Activated CD4-positive, alpha-beta T cell treated with anti-CD3 and anti-CD28 coated beads for 48 hours (primary cell): Measurements from ENCODE around the gene KCNMB2.

ENCODE experiments used
- DNase-seq: peaks from one replicate; pipeline ENCODE4 v3.0.0-alpha.2; 2020

The KCNMB2 gene

GRCh38 chr3:178658694-178659325 lies 122.6 kb downstream of the KCNMB2 start:
- DNase-seq = no peak

DNA sequence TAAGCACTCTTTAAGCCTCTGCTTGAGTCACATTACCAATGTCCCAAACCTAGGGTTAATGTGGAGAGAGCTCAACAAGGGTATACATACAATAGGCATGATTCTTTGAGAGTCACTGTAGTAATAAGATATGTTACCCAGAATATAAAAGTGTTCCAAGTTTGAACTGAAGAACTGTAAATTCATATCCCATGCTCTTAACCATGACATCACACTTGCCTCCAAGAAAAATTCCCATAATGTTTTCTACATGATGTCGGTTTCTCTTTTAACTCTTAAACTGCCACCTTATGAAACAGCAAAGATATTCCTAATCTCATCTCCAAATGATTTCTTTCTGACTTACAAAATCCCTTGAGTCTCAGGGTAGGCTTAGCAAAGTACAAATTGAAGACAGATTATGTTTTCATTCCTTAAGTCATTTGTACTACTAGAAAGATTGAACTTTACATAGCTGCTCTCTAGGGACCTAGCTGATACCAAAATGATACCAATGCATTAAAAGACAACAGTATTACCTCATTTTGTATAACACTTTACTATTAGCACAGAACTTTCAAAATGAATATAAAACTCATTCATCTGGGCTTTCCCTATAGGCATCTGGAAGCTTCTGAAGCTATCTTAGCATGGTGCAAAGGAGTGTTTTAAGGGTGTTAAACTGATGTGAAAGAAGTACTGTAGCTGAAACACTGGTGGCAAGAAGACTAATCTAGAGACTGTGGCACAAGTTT lies 127.1 kb downstream of the KCNMB2 start:
- DNase-seq = no peak

- no peak for DNase-seq
Observed at GRCh38 chr3:178665747-178666146, 129.5 kb downstream of the KCNMB2 start.

DNA sequence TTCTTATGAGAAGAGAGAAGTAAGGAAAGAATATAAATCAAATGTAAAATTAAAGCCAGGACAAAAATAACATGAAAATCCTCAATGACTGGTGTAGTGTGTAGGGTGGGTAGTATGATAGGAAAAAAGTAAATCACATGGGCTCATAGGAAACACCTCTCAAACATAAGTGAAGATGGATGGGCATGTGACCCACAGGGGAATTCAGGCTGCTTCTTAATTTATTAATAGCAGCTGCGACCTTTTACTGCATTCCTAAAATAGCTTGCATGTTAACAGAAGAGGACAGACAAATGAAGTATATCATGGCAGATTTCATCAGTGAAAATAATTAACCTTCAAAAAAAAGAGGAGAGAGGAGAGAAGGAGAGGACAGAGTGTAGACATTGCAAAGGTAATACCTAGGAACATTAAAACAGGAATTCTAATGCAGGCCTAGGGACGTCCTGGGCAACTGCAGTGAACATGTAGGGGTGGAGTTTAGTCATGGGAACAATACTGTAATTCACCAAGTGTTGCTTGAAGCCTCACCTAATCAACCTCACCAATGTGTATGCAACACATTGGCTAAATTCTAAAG lies 132.9 kb downstream of the KCNMB2 start:
- no peak for DNase-seq

GRCh38 chr3:178669758-178670157 lies 133.5 kb downstream of the KCNMB2 start:
- DNase-seq = no peak

DNA sequence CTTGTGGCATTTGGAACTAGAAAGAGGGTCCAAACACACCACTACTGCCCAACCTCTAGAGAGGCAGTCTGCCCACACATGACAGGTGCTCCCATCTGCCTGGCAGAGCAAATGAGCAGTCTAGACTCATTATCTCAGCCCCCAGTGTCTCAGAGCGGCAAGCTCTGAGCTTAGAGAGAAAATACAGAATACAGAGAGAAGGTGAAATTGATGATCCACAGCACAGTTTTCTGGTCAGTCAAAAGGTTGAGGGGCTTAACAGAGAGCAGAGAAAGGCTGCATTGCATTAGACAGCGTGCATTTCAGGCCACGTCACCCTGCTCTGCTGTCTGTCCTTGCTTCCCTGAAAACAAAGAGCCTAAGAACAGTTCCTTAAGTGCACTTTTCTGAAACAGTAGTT lies 135.1 kb downstream of the KCNMB2 start:
- DNase-seq = no peak

DNA sequence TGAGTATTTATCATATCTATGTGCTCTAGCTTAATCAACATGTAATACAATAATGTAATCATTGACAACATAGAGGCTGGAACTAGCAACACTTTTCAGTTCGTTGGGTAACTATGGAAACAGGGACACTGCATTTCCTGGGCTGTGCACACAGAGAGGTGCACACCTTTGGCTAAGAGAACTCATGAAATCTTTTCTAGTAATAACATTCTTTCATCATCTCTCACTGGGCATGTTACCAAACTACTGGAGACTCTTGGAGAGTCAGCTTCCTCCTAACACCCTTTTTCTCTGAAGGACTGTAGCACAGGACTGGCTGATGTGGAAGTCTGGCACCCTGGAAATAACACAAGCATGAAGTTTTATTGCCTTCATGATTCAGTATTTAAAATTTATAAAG lies 135.6 kb downstream of the KCNMB2 start:
- no peak for DNase-seq

- no peak for DNase-seq
Observed at GRCh38 chr3:178672275-178672674, 136.0 kb downstream of the KCNMB2 start.

- DNase-seq = no peak
Observed at GRCh38 chr3:178673529-178673928, 137.3 kb downstream of the KCNMB2 start.

- no peak for DNase-seq
Observed at GRCh38 chr3:178676077-178676476, 139.8 kb downstream of the KCNMB2 start.

DNA sequence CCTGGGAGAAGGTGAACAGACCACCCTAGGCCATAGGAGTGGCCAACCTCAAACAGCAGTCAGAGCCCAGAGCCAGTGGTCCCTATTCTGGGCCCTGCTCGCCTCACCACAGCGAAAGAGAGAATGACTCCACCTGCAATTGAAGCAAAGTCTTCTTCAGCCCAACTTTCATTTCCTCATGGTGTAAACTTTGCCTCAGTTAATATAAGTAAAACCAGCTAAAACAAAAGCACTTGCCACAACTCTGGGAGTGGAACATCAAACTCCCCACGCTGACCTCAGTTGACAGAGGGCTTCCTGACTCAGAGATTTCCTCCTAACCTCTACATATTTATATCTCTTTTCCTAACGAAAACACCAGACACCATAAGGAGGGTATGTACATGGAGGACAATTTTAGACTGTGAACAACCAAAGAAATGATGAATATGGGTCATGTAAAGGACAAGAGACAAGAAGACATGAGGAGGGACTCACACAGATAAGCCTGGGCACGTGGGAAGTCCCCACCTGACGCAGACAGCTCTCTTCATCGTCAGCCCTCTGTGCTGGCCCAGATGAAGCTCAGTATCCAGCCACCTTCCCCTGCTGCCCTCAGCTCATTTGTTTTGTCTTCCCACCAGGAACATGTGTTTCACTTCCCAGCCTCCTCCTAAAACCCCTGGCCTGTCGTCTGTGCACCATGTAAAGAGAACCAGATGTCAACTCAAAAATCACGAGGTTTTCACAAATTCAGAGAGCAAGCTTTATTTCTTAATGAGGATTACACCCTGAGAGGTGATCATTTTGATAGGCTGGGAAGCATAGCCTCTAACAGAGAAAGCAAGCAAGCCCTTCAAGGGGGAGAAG lies 140.9 kb downstream of the KCNMB2 start:
- DNase-seq = no peak

GRCh38 chr3:178677961-178678360 lies 141.7 kb downstream of the KCNMB2 start:
- no peak for DNase-seq

- DNase-seq = no peak
Observed at GRCh38 chr3:178680037-178680436, 143.8 kb downstream of the KCNMB2 start.

- DNase-seq = no peak
Observed at GRCh38 chr3:178680489-178680888, 144.3 kb downstream of the KCNMB2 start.

- peak; percentile 6 for DNase-seq
Observed at GRCh38 chr3:178684881-178685590, 148.8 kb downstream of the KCNMB2 start.

- no peak for DNase-seq
Observed at GRCh38 chr3:178685591-178685906, 149.3 kb downstream of the KCNMB2 start.

DNA sequence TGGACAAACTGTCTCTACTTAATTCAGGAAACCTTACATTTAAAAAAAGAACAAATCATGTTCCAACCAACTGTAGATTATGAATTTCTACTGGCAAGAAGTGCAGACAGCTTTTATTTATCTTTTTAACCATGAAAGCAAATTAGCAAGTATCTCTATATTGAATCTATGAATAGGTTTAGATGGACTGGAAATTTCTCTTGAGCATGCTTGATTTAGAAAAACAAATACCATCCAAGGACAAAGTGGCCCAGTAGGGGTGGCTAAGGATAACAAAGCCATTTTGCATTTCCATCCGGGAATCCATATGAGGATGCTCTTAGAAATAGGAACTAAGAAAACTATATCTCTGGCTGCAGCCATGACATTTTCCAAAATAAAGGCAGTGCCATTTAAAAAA lies 150.6 kb downstream of the KCNMB2 start:
- DNase-seq = no peak

GRCh38 chr3:178690571-178690970 lies 154.3 kb downstream of the KCNMB2 start:
- DNase-seq = no peak

DNA sequence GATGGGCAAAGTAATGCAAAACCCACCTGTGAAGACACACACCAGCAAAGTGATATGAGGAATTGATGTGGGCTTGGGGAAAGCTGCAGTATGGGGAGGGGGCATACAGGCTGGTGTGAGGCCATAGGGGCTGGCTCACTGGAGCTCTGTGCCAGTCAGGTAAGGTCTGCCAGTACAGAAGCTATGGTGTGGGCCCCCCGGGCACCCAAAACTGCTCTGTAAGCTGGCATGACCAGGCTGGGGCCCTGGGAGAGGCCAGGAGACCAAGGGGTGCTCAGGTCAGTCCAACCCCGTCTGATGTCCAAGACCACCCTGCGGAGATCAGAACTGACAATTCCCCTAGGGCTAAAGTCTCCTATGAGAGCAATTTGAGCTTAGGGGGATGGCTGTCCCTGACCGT lies 163.1 kb downstream of the KCNMB2 start:
- no peak for DNase-seq

GRCh38 chr3:178699810-178700209 lies 163.6 kb downstream of the KCNMB2 start:
- DNase-seq = no peak

DNA sequence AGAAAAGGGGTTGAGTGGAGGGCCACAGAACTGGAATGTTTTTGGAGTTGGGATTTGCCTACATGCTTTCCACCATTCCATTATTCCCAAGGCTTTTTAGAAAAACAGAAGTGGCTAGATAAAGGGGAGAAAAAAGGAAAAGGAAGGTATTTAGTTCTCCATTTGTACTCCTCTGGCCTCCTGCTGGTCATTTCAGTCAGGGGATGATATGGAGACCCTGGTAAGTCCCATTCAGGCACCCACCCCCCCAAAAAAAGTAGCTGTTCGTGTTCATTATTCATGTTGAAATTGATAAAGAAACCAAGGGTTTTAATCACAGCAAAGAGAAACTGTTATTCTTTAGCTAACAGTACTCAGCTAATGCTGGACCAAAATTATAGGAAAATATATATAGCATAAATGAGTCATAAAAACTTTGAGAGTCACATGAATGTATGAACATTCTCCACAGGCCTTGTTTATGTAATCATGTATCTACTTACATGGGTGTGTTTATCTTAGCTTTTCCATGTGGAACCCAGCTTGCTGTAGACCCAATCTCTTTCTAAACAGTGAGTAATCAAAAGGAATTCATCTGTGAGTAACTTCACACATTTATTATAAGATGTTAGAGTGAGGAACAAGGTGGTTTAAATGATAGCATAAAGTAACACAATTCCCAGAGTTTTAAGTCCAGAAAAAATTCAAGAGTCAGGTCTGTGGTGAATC lies 167.2 kb downstream of the KCNMB2 start:
- no peak for DNase-seq

DNA sequence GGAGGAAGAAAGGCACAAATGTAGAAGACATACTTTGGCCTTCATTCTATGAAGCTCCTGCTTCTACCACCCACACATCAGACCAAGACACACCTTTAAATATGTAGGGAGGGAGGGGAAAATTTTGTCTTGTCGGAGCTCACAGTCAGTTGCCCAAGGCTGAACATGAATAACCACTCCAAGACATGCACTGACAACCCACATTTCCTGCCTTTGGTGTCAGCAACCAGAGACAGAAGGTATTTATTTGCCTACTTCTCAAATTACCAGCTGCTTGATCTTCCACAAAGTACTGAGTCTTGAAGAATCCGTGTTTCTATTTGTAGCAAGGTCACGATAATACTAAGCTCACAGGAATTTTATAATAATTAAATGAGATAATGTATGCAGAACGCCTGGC lies 169.7 kb downstream of the KCNMB2 start:
- no peak for DNase-seq
